Measurements from ENCODE around the gene VWF. TPM values are rescaled to one million over a fixed set of nuclear protein-coding genes. Genes with fewer than 3 reads are reported as not detected.

Gene VWF
- total and polyA plus RNA-seq, 2 donors (not counting 3 experiments of a cell fraction or from before 2014, with no cell fraction given), result 1,041 to 2,328 TPM

GRCh38 chr12:6052940-6053329 lies 71.5 kb downstream of the VWF start:
- no peak overlapping the region for H3K4me3 ChIP-seq (replicated peaks in 1 of 3; ENCODE audit: insufficient read depth in 1 of 3, low read depth in 1 of 3, low read length in 3 of 3)
- CTCF ChIA-PET, result interaction anchor here (1.0 to 2.5 kb wide), 8 partner anchors 12 to 234 kb away, joined by 3 to 14 read pairs (median 5); no protein-coding TSS in a partner anchor
- no TSS peak for BruUV-seq (replicated peaks)
- peaks cover 54 to 70% of the 10 kb centered on the region in 2 experiments for H3K36me3 ChIP-seq (ENCODE audit: control insufficient read depth in 2 of 2, extremely low read depth in 1 of 2, insufficient read depth in 2 of 2, low read length in 2 of 2)
- peak overlapping the region; percentile 47 for H3K9ac ChIP-seq (replicated peaks; ENCODE audit: extremely low read depth, insufficient read depth, low read length)
- H3K4me2 ChIP-seq (ENCODE audit: insufficient read depth, low read length), result no peak overlapping the region
- H3K27me3 ChIP-seq (ENCODE audit: control insufficient read depth in 2 of 2, insufficient read depth in 2 of 2, low read length in 2 of 2), result no peaks in the 10 kb centered on the region
- POLR2A ChIA-PET, result no interaction called here
- no peak for TF ChIP-seq MAX (IDR thresholded peaks at IDR 0.05; ENCODE audit: insufficient read depth, insufficient read length)
- TF ChIP-seq GATA2 (IDR thresholded peaks at IDR 0.05; ENCODE audit: insufficient read depth, insufficient read length, low read depth, low read length), result no peak
- TF ChIP-seq JUN (IDR thresholded peaks at IDR 0.05; ENCODE audit: borderline replicate concordance, insufficient read depth, insufficient read length, low read depth), result peak; percentile 36
- no peak for TF ChIP-seq POLR2AphosphoS5 (IDR thresholded peaks at IDR 0.05; ENCODE audit: insufficient read depth, low read depth, low read length)
- peak; percentile 54 for TF ChIP-seq FOS (IDR thresholded peaks at IDR 0.05; ENCODE audit: borderline replicate concordance, insufficient read depth, low read length)
- TF ChIP-seq MYC (IDR thresholded peaks at IDR 0.05; ENCODE audit: low read depth, low read length), result no peak
- no peak for TF ChIP-seq EZH2 (IDR thresholded peaks at IDR 0.05; ENCODE audit: borderline replicate concordance, low read depth, low read length, severe bottlenecking)
- no peak overlapping the region for H2AFZ ChIP-seq (ENCODE audit: low read depth, low read length)
- intact Hi-C loops (cut with micrococcal nuclease) (no loop called here), dilution Hi-C loops (cut with MboI; ENCODE audit: extremely low pct_ligation_motif_present, low sequenced_read_pairs) (no loop called here)
- no peaks in the 10 kb centered on the region for H3K9me3 ChIP-seq (replicated peaks; ENCODE audit: control insufficient read depth, insufficient read depth, low read length)
- peaks cover 38% of the 10 kb centered on the region for H3K4me1 ChIP-seq (ENCODE audit: control insufficient read depth, extremely low read depth, insufficient read depth, low read length)
- H4K20me1 ChIP-seq (replicated peaks; ENCODE audit: control insufficient read depth, extremely low read depth, insufficient read depth, low read length), result no peaks in the 10 kb centered on the region
- peaks cover 2% of the 10 kb centered on the region for H3K79me2 ChIP-seq (ENCODE audit: control insufficient read depth, insufficient read depth, low read length)
- H3K27ac ChIP-seq (ENCODE audit: insufficient read depth, low read depth, low read length), result peak overlapping the region; percentile 67
- DNase-seq (ENCODE audit: low read depth, low spot score) (peak; percentile 51), FAIRE-seq (no peak)
- no peaks in the 10 kb centered on the region for H3K9me1 ChIP-seq (replicated peaks; ENCODE audit: control insufficient read depth, extremely low read depth, insufficient read depth, low read length)

Data from endothelial cell of umbilical vein (primary cell).